OCI-LY1 (cell line): ENCODE results near the gene AGMO.

ENCODE experiments used
- H2AFZ ChIP-seq: fragments of 200-600 bp; sonication (generic), shearing (Covaris generic); 2 replicates; pipeline ENCODE4 v1.6.0; 2014; ENCODE audit warnings: antibody characterized with exemption, mild to moderate bottlenecking, low read length
- H3F3A ChIP-seq: fragments of 200-600 bp; sonication (generic), shearing (Covaris generic); 2 replicates; pipeline ENCODE4 v1.6.0; 2014; ENCODE audit warnings: mild to moderate bottlenecking, antibody characterized with exemption, low read length, moderate library complexity; ENCODE audit not compliant: insufficient read depth
- H3K27ac ChIP-seq: fragments of 200-600 bp; sonication (generic); 2 replicates; pipeline ENCODE4 v1.5.1; 2014; ENCODE audit warnings: low read length, mixed run types, mild to moderate bottlenecking, low read depth; ENCODE audit not compliant: poor library complexity, severe bottlenecking
- H3K27me3 ChIP-seq: fragments of 200-600 bp; sonication (generic); 2 replicates; pipeline ENCODE4 v1.6.0; 2014; ENCODE audit warnings: antibody characterized with exemption, mild to moderate bottlenecking, low read length, moderate library complexity; ENCODE audit not compliant: insufficient read depth
- H3K36me3 ChIP-seq: fragments of 200-600 bp; sonication (generic); 2 replicates; pipeline ENCODE4 v1.6.1; 2014; ENCODE audit warnings: mild to moderate bottlenecking, antibody characterized with exemption, low read length, moderate library complexity, mixed read lengths; ENCODE audit not compliant: insufficient read depth
- H3K4me1 ChIP-seq: fragments of 200-600 bp; sonication (generic); 2 replicates; pipeline ENCODE4 v1.5.1; 2014; ENCODE audit warnings: mild to moderate bottlenecking, low read length, moderate library complexity; ENCODE audit not compliant: insufficient read depth, severe bottlenecking
- H3K4me2 ChIP-seq: fragments of 200-600 bp; sonication (generic), shearing (Covaris generic); 2 replicates; pipeline ENCODE4 v1.6.1; 2014; ENCODE audit warnings: low read length
- H3K4me3 ChIP-seq: fragments of 200-600 bp; sonication (generic); 2 replicates; pipeline ENCODE4 v1.5.1; 2014; ENCODE audit warnings: low read length, low read depth, mild to moderate bottlenecking, mixed read lengths; ENCODE audit not compliant: poor library complexity, severe bottlenecking
- H3K79me2 ChIP-seq: fragments of 200-600 bp; shearing (Covaris generic); 2 replicates; pipeline ENCODE4 v1.6.1; 2016; ENCODE audit warnings: mixed run types, low read length, mixed read lengths; ENCODE audit not compliant: insufficient read depth
- H3K9ac ChIP-seq: fragments of 200-600 bp; sonication (generic), shearing (Covaris generic); 2 replicates; pipeline ENCODE4 v1.6.1; 2014; ENCODE audit warnings: mild to moderate bottlenecking, low read length, mixed read lengths
- H3K9me2 ChIP-seq: fragments of 200-600 bp; sonication (generic), shearing (Covaris generic); 2 replicates; pipeline ENCODE4 v1.6.1; 2014; ENCODE audit warnings: low read depth, mild to moderate bottlenecking, low read length, mixed read lengths
- H3K9me3 ChIP-seq: fragments of 200-600 bp; shearing (Covaris generic); 2 replicates; pipeline ENCODE4 v1.6.1; 2014; ENCODE audit warnings: low read length, mixed read lengths
- H4K20me1 ChIP-seq: fragments of 200-600 bp; sonication (generic), shearing (Covaris generic); 2 replicates; pipeline ENCODE4 v1.6.0; 2016; ENCODE audit warnings: mild to moderate bottlenecking, low read length; ENCODE audit not compliant: insufficient read depth
- CTCF ChIP-seq: fragments of 200-600 bp; sonication (generic), shearing (Covaris generic); IDR thresholded peaks from 2 replicates; pipeline ENCODE4 v1.5.1; 2017; ENCODE audit warnings: mild to moderate bottlenecking, antibody characterized with exemption, low read length, moderate library complexity, mixed read lengths
- EZH2 ChIP-seq: fragments of 200-600 bp; sonication (generic), shearing (Covaris generic); IDR thresholded peaks from 2 replicates; pipeline ENCODE4 v1.8.0; 2017; ENCODE audit warnings: borderline replicate concordance, mixed run types, mild to moderate bottlenecking, antibody characterized with exemption, low read length, moderate library complexity, mixed read lengths

Gene AGMO

GRCh38 chr7:15507171-15507570 is 54.6 kb downstream of the AGMO start:
- no peaks in the 10 kb centered on the region for H3K27me3 ChIP-seq
- H3K27ac ChIP-seq: no peak overlapping the region
- no peaks in the 10 kb centered on the region for H3K79me2 ChIP-seq
- no peak overlapping the region for H3K9ac ChIP-seq
- no peaks in the 10 kb centered on the region for H4K20me1 ChIP-seq
- no peak for TF ChIP-seq EZH2
- TF ChIP-seq CTCF: no peak
- H2AFZ ChIP-seq: no peak overlapping the region
- no peak overlapping the region for H3K4me3 ChIP-seq
- H3K9me3 ChIP-seq: no peaks in the 10 kb centered on the region
- no peaks in the 10 kb centered on the region for H3F3A ChIP-seq
- no peak overlapping the region for H3K4me2 ChIP-seq
- no peaks in the 10 kb centered on the region for H3K36me3 ChIP-seq
- H3K9me2 ChIP-seq: no peaks in the 10 kb centered on the region
- no peaks in the 10 kb centered on the region for H3K4me1 ChIP-seq

- no peaks in the 10 kb centered on the region for H3K36me3 ChIP-seq
- no peak overlapping the region for H3K27ac ChIP-seq
- no peak overlapping the region for H3K9ac ChIP-seq
- no peaks in the 10 kb centered on the region for H3K9me2 ChIP-seq
- H3K4me2 ChIP-seq: no peak overlapping the region
- no peaks in the 10 kb centered on the region for H3K27me3 ChIP-seq
- H3K79me2 ChIP-seq: no peaks in the 10 kb centered on the region
- no peaks in the 10 kb centered on the region for H3K9me3 ChIP-seq
- H3F3A ChIP-seq: no peaks in the 10 kb centered on the region
- no peak for TF ChIP-seq EZH2
- no peak for TF ChIP-seq CTCF
- no peak overlapping the region for H2AFZ ChIP-seq
- no peaks in the 10 kb centered on the region for H3K4me1 ChIP-seq
- no peak overlapping the region for H3K4me3 ChIP-seq
- H4K20me1 ChIP-seq: no peaks in the 10 kb centered on the region
Observed at GRCh38 chr7:15505761-15506160, 56.1 kb downstream of the AGMO start.

GRCh38 chr7:15504351-15504750 is 57.5 kb downstream of the AGMO start:
- no peak overlapping the region for H3K27ac ChIP-seq
- H4K20me1 ChIP-seq: no peaks in the 10 kb centered on the region
- no peaks in the 10 kb centered on the region for H3K36me3 ChIP-seq
- H3K27me3 ChIP-seq: no peaks in the 10 kb centered on the region
- H3K9ac ChIP-seq: no peak overlapping the region
- H3K4me3 ChIP-seq: no peak overlapping the region
- no peak overlapping the region for H2AFZ ChIP-seq
- no peaks in the 10 kb centered on the region for H3K9me2 ChIP-seq
- no peaks in the 10 kb centered on the region for H3K79me2 ChIP-seq
- no peaks in the 10 kb centered on the region for H3K9me3 ChIP-seq
- no peak for TF ChIP-seq CTCF
- TF ChIP-seq EZH2: no peak
- no peaks in the 10 kb centered on the region for H3K4me1 ChIP-seq
- no peak overlapping the region for H3K4me2 ChIP-seq
- no peaks in the 10 kb centered on the region for H3F3A ChIP-seq
